Breast epithelium (tissue), 4 donors: ENCODE results near the gene FAM234A. TPM values are rescaled to one million over a fixed set of nuclear protein-coding genes. Genes with fewer than 3 reads are reported as not detected.
"Not testable (repeated sequence)": the region's sequence is repeated elsewhere in the genome, so short reads cannot be mapped to it uniquely, and the experiment has no call there.

Source experiments
- DNase-seq, 2 donors: peaks; one replicate each; pipeline ENCODE4 v3.0.0-alpha.2; 2019; ENCODE audit warnings: low spot score in 2 of 2
- H3K27ac ChIP-seq, 2 donors: fragments of 200-600 bp; sonication (generic) in 1 of 2; one replicate each; pipeline ENCODE4 v1.5.1; 2016 to 2019; ENCODE audit warnings: mild to moderate bottlenecking in 1 of 2
- H3K27me3 ChIP-seq, 2 donors: fragments of 200-600 bp; sonication (generic) in 1 of 2; one replicate each; pipeline versions ENCODE4 v1.5.1 to v1.6.0; 2017 to 2019; ENCODE audit warnings: control low read depth in 1 of 2, mild to moderate bottlenecking in 1 of 2
- H3K36me3 ChIP-seq: fragments of 200-600 bp; one replicate; pipeline ENCODE4 v1.5.1; 2019
- H3K4me1 ChIP-seq, 2 donors: fragments of 200-600 bp; sonication (generic); one replicate each; pipeline ENCODE4 v1.5.1; 2016 to 2019; ENCODE audit warnings: control low read depth in 1 of 2
- H3K4me3 ChIP-seq, 3 donors: fragments of 200-600 bp; sonication (generic); 1 replicate in 2 of 3; 2 replicates in 1 of 3; pipeline ENCODE4 v1.5.1; 2016 to 2019; ENCODE audit warnings: mild to moderate bottlenecking in 3 of 3, moderate library complexity in 2 of 3
- H3K9me3 ChIP-seq, 2 donors: fragments of 200-600 bp; sonication (generic) in 1 of 2; one replicate each; pipeline ENCODE4 v1.5.1; 2016 to 2019; ENCODE audit warnings: control low read depth in 1 of 2
- CTCF ChIP-seq, 3 donors: fragments of 450-650 bp; IDR thresholded peaks; one replicate each; pipeline ENCODE4 v1.5.1; 2016 to 2017; ENCODE audit warnings: antibody characterized with exemption in 3 of 3, mild to moderate bottlenecking in 3 of 3, moderate library complexity in 3 of 3
- POLR2A ChIP-seq: fragments of 450-650 bp; IDR thresholded peaks from one replicate; pipeline ENCODE4 v1.6.1; 2016; ENCODE audit warnings: antibody characterized with exemption, mild to moderate bottlenecking, moderate library complexity
- POLR2AphosphoS5 ChIP-seq, 3 donors: sonication (generic); formaldehyde crosslinking; IDR thresholded peaks; one replicate each; pipeline ENCODE4 v1.6.1; 2017; ENCODE audit warnings: antibody characterized with exemption in 3 of 3
- intact Hi-C: fragments of 100-400 bp; cut with DNase I; formaldehyde crosslinking; loops from one replicate; pipeline ENCODE4 v1.15.1; 2023; ENCODE audit warnings: low total_unique reads
- total RNA-seq, 3 donors: library from RNA; depleted of rRNA; stranded (reverse); fragments of >200 nt; gene quantifications; one replicate each; pipeline ENCODE4 v1.1.0, GENCODE V29; 2016

The FAM234A gene
- total RNA-seq, 3 donors from 2014 or later, result 40.6 to 69.3 (median 44.1) TPM

DNA sequence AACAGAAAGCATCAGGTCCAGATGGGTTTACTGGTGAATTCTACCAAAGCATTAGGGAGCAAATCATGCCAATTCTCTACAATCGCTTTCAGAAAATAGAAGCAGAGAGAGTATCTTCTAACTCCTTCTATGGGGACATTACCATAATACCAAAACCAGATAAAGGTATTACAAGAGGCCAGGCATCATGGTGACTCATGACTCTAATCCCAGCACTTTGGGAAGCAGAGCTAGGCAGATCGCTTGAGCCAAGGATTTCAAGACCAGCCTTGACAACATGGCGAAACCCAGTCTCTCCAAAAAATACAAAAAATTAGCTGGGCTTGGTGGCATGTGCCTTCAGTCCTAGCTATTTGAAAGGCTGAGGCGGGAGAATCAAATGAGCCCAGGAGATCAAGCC is 31.4 kb upstream of the FAM234A start:
- no peaks in the 10 kb centered on the region for H3K4me1 ChIP-seq
- H3K9me3 ChIP-seq, result no peaks in the 10 kb centered on the region
- H3K27me3 ChIP-seq, result no peaks in the 10 kb centered on the region
- DNase-seq, result no peak
- H3K27ac ChIP-seq, result no peak overlapping the region
- no peak overlapping the region for H3K4me3 ChIP-seq
- peaks cover 11% of the 10 kb centered on the region for H3K36me3 ChIP-seq
- intact Hi-C loops, result no loop called here
- no peak for TF ChIP-seq POLR2AphosphoS5 (IDR thresholded peaks at IDR 0.05)
- TF ChIP-seq CTCF (IDR thresholded peaks at IDR 0.05), result no peak
- TF ChIP-seq POLR2A, result no peak

DNA sequence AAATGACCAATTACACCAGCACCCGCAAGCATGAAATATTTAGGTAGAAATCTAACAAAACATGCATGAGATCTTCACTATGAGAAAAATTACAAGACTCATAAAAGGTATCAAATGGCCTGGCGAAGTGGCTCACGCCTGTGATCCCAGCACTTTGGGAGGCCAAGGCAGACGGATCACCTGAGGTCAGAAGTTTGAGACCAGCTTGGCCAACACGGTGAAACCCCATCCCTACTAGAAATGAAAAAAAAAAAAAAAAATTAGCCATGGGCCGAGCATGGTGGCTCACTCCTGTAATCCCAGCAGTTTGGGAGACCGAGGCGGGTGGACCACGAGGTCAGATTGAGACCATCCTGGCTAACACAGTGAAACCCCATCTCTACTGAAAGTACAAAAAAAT is 30.6 kb upstream of the FAM234A start:
- H3K4me1 ChIP-seq, H3K9me3 ChIP-seq, H3K27me3 ChIP-seq, H3K27ac ChIP-seq, H3K4me3 ChIP-seq, DNase-seq, intact Hi-C loops: not testable (repeated sequence)
- peaks cover 15% of the 10 kb centered on the region for H3K36me3 ChIP-seq

DNA sequence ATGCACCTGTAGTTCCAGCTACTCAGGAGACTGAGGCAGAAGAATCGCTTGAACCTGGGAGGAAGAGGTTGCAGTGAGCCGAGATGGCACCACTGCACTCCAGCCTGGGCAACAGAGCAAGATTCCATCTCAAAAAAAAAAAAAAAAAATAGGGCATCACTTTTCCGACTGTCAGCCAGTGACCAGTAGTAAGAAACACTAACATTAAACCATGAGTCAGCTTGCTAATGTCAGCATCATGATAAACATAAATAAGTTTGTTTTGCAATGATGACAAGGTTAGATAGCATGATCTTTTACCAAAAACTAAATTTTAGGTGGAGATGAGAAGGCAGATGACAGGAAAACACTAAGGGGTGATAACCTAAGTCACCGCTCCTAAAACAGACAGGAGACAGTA is 25.3 kb upstream of the FAM234A start:
- not testable (repeated sequence) for H3K4me1 ChIP-seq, H3K27me3 ChIP-seq, H3K27ac ChIP-seq, H3K9me3 ChIP-seq, DNase-seq, H3K4me3 ChIP-seq
- intact Hi-C loops, result loop anchor here (5.0 kb wide), 1 partner anchor 1798 kb away; the partner anchor contains the start of gene ZNF598
- peaks cover 15% of the 10 kb centered on the region for H3K36me3 ChIP-seq

DNA sequence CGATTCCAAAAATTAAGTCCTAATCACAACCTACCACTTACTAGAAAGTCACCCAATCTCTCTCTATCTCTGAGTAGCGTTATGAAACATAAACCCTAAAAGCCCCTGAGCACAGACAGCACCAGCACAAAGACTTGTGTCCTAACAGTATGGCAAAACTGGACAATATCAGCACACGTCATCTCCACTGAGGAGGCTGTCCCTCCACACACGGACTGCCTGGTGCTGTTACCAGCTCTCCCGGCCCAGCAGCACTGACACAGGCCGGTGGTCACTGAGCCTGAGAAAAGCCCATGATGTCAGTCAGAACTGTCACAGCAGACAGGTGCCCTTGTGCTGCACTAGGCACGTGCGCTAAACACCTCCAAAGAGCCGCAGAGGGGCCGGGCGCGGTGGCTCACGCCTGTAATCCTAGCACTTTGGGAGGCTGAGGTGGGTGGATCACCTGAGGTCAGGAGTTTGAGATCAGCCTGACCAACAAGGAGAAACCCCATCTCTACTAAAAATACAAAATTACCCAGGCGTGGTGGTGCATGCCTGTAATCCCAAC is 22.9 kb upstream of the FAM234A start:
- H3K36me3 ChIP-seq, H3K27me3 ChIP-seq, intact Hi-C loops, H3K4me3 ChIP-seq, H3K27ac ChIP-seq, H3K4me1 ChIP-seq, DNase-seq, H3K9me3 ChIP-seq: not testable (repeated sequence)

DNA sequence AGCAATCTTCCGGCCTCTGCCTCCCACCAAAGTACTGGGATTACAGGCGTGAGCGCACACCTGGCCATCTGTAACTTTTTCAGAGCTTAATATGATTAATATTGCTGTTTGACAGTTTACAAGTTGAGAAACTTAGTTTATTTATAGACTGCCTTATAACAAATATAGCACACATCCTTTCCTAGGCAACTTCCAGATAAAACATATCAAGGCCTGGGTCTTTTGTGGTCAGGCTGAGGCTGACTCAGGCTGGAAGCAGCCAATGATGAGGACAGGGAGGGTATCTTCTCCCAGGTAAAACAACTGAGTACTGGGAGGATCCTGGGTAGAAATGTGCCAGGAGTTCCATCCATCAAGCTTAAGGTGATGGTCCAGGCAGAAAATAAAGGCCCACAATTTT is 21.6 kb upstream of the FAM234A start:
- Histone ChIP-seq H3K36me3 (peaks cover 4% of the 10 kb centered on the region), H3K27ac (no peak overlapping the region), H3K4me3 (no peak overlapping the region), H3K27me3 (no peaks in the 10 kb centered on the region), H3K4me1 (no peaks in the 10 kb centered on the region), H3K9me3 (no peaks in the 10 kb centered on the region)
- TF ChIP-seq CTCF (IDR thresholded peaks at IDR 0.05) (no peak), POLR2AphosphoS5 (IDR thresholded peaks at IDR 0.05) (no peak), POLR2A (no peak)
- intact Hi-C loops, result no loop called here
- DNase-seq, result no peak

DNA sequence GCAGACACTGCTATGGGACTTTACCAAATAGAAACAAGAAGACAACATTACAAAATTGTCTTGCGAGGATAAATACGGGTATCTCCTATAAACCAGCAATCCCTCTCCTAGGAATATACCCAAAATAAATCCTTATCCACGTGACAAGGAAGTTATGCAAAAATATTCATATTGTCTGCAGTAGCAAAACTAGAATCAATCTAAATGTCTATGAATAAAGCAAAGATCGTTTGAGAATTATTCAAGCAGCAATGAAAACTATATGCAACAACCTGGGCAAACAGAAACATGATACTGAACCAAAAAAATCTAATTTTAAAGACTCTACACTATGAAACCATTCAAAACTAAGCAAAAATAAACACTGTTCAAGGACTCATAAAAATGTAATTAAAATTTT is 14.6 kb upstream of the FAM234A start:
- no peak for TF ChIP-seq POLR2AphosphoS5 (IDR thresholded peaks at IDR 0.05)
- TF ChIP-seq POLR2A, result no peak
- no peak for TF ChIP-seq CTCF (IDR thresholded peaks at IDR 0.05)
- no peak overlapping the region for H3K27ac ChIP-seq

More for the DNA sequence above, 14.6 kb upstream of the FAM234A start:
- H3K4me3 ChIP-seq, result no peak overlapping the region
- no peaks in the 10 kb centered on the region for H3K27me3 ChIP-seq
- H3K9me3 ChIP-seq, result no peaks in the 10 kb centered on the region
- no peaks in the 10 kb centered on the region for H3K4me1 ChIP-seq
- no peak for DNase-seq
- no peaks in the 10 kb centered on the region for H3K36me3 ChIP-seq
- intact Hi-C loops, result no loop called here
